GM18499 (cell line): ENCODE data around the gene FAM184B.
"Not testable (repeated sequence)": the region's sequence is repeated elsewhere in the genome, so short reads cannot be mapped to it uniquely, and the experiment has no call there.

Source experiments
- ATAC-seq: cut with Tn5 transposase; IDR thresholded peaks from one replicate; pipeline ENCODE4 v1.9.1; 2021; ENCODE audit warnings: moderate number of reproducible peaks; ENCODE audit not compliant: insufficient read depth, unreplicated experiment

Gene FAM184B

GRCh38 chr4:17721496-17722355 lies 59.7 kb downstream of the FAM184B start:
- ATAC-seq, result no peak

- no peak for ATAC-seq
Observed at GRCh38 chr4:17719106-17719505, 62.3 kb downstream of the FAM184B start.

DNA sequence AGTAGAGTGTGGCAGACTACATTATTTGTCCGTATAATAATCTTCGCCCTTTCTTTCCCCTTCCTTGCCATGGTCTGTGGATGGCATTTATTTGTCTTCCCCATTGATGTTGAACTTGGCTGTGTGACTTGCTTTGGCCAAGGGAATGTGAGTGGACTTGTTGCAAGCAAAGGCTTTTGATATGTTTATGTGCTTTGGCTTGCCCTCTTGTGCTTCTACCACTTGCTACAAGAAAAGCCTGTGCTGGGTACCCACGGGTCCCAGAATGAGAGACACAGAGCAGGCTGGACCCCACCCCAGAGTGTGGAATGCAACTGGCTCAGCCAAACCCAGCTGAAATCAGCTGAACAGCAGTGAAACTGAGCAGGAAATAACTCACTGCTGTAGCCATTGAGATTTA lies 63.0 kb downstream of the FAM184B start:
- ATAC-seq, result no peak

- no peak for ATAC-seq
Observed at GRCh38 chr4:17717301-17717700, 64.1 kb downstream of the FAM184B start.

GRCh38 chr4:17715511-17715910 lies 65.9 kb downstream of the FAM184B start:
- ATAC-seq, result no peak

DNA sequence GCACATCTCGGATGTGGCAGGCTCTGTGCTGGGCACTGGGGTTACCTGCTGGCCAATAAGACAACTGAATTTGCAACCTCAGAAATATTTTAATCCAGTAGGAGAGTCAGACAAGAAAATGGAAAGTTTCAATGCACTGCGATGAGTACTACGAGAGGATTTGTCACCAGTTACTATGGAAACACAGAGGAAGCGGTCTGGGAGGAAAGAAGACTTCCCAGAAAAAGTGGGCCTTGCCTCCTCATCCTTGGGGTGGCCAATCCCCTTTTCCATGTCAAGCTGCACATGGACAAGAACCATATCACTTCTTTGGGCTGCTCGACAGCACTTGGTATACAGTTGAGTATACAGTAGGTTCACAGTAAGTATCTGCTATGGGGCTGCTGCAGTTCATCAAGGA lies 67.6 kb downstream of the FAM184B start:
- ATAC-seq, result no peak

DNA sequence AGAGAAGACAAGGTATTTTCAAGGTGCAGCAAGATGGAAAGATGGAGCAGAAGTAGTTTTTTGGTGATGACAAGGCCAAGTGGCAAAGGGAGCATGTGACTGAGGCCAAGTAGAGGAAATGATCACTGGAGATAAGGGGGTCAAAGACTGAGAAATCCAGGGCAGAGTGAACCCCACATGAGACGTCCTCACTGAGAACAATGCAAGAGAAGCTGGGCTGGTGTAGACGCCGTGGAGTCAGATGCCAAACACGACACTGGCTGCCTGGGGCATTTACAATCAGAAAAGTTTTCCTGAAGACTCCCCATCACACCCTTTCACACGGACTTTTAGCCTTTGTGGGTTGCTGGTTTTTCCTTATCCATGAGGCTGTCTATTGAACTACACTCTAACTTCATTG lies 69.3 kb downstream of the FAM184B start:
- no peak for ATAC-seq

DNA sequence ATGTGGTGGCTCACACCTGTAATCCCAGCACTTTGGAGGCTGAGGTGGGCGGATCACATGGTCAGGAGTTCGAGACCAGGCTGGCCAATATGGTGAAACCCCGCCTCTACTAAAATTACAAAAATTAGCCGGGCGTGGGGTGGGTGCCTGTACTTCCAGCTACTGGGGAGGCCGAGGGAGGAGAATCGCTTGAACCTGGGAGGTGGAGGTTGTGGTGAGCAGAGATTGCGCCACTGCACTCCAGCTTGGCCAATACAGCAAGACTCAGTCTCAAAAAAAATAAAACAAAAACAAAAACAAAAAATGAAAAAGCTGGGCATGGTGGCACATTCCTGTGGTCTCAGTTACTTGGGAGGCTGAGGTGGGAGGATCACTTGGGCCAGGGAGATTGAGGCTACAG lies 70.2 kb downstream of the FAM184B start:
- not testable (repeated sequence) for ATAC-seq

DNA sequence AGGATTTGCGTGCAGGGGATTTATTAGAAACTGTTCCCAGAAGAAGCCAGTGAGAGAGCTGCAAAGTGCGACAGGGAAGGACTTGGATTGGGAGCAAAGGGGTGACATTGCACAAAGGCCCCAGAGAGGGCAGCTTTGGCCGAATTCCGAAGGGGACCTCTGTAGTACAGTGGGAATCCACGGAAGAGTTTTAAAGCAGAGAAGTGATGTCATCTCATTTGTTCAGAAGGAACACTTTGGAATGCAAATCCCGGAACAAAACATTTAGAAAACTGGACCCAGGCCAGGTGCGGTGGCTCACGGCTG lies 71.7 kb downstream of the FAM184B start:
- no peak for ATAC-seq

DNA sequence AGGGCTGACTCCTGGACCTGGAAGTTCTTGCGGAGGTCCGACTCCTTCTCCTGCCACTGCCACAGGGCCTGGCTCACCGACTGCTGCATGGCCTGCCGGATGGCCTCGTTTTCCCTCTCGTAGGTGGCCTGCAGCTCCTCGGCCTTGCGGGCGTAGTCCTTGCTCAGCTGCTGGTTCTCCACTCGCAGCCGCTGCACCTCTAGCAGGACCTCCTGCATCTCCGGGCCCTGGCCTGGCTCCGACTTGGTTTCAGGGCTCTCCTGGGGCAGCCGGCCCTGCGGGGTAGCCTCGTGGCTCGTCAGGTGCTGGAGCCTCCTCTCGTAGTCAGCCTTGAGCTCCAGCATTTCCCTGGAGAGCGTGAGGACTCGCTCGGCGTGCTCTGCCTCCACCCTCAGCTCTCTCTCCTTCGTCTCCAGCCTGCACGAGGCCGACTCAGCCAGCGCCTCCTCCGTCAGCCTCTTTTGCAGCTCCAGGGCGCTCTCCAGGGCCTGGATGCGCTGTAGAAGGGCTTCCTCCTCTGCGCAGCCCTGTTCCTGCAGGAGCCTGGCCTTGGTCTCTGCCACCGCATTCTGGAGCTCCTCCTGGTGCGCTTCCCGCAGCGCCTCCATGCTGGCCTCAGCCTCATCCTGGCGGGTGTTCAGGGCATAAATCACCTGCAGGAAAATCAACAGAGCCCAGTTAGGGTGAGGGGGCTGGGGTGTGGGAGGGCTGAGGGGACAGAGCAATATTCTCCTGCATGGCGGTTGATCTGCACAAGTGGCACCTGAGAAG lies 72.2 kb downstream of the FAM184B start:
- no peak for ATAC-seq

- no peak for ATAC-seq
Observed at GRCh38 chr4:17707671-17708070, 73.8 kb downstream of the FAM184B start.

DNA sequence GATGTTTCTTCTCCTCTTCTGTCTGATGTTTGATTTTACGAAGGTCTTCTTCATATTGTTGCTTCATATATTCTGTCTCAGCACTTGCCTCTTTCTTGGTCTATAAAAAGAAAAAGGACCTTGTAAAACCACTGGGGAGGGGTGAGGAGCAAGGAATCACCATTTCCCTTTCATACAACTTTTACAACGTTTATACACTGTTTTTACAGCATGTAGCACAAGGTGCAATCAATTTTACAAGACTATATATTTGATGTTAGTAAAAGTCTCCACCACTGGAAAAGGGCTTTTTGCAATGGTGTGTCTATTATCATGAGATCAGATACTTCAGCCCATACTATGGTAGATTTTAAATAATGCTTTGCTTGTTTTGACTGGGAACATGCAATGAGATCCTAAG lies 76.3 kb downstream of the FAM184B start:
- ATAC-seq, result no peak

DNA sequence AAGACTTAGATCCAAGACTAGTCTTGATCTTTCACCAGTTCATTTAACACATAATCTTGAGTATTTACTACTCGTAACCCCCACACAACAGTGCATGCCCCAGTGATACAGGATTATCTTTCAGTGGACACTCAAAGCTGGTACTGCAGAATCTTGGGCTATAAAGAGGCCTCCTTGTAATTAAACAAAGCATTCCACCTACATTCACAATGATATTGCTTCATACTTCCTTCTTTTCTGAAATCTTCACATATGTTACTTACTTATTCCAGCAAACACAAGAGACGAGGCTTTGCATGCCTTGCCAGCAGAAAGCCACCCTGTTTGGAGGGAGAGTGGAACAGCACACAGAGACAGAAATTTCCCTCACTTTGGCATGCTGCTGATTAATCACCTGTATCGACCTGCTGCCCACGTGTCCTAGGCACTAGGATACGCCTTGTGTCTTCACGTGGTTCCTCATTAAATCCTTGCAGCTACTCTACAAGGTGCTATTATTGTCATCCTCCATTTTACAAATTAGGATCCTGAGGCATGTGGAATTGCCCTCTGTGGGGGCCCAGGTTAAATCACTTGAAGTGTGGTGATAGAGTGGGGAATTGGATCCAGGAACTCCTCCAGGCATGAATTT lies 77.3 kb downstream of the FAM184B start:
- ATAC-seq, result no peak

GRCh38 chr4:17702641-17703040 lies 78.8 kb downstream of the FAM184B start:
- no peak for ATAC-seq

GRCh38 chr4:17701882-17702281 lies 79.5 kb downstream of the FAM184B start:
- no peak for ATAC-seq

GRCh38 chr4:17701138-17701839 lies 80.1 kb downstream of the FAM184B start:
- ATAC-seq, result no peak

DNA sequence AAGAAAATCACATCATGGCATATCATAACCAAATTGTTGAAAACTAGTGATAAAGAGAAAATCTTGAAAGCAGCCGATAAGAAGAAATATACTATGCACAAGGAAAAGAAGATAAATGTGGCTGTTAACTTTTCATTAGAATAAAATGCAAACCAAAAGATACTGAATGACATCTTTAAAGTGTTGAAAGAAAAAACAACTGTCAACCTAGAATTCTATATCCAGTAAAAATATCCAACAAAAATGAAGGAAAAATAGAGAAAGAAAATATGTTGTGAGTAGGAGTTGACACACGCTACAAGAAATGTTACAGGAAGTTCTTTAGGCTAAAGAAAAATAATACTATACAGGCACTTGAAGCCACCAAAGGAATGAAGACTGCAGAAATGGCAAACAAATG lies 82.0 kb downstream of the FAM184B start:
- no peak for ATAC-seq

DNA sequence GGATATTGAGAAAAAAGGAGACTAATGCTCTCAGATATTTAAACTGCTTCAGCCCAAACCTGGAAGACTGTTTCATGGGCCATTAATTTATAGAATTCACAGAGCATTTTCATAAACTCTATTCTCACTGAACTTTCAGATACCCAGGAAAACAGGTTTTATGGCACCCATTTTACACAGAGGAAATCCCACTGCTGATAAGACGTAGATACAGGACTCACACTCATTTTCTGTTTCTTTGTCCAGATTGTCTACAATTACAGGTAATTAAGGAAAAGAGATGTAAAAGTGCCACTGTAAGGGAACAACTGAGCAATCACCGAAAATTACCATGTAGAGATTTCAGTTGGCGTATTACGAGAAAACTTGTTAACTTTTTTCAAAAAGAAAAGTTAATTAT lies 83.3 kb downstream of the FAM184B start:
- no peak for ATAC-seq

GRCh38 chr4:17695341-17695740 lies 86.1 kb downstream of the FAM184B start:
- ATAC-seq, result no peak

DNA sequence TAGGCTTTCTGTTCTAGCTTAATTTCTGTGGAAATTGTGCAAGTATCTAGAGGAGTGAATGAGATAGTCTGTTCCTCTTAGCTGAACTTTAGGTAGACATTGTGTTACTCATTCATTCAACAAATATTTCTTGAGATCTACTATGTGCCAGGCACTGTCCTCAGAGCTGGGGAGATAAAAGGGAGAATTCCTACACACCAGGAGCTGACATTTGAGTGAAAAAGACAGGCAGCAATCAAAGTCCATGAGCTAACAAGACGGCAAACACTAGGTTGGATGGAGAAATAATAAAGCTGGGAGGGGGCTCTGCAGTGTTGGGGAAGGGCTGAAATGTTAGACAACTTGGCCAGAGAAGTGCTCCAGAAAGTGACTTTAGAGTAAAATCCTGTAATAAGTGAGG lies 86.9 kb downstream of the FAM184B start:
- ATAC-seq, result no peak

DNA sequence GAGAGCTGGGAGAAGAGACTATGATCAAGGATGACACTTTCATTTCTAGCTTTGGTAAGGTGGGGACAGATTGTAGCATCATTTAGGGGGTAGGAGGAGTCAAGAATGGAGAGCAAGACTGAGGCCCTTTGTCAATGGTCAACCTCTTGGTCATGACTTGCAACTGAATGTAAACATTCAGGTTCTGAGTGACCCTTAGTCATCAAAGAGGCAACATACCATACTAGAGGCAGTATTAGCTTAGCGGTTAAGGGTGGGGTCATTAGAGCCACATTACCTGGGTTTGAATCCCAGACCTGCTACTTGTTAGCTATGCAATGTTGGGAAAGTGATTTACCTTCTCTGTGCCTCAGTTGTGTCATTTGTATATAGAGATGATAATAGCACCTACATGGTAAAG lies 90.5 kb downstream of the FAM184B start:
- no peak for ATAC-seq
